HCT116 (cell line): Measurements from ENCODE around the gene HAT1. TPM values are rescaled to one million over a fixed set of nuclear protein-coding genes. Genes with fewer than 3 reads are reported as not detected.

Source experiments
- ATAC-seq: fragments of 200-7000 bp; cut with Tn5 transposase; 2 replicates; pipeline ENCODE4 v1.9.1; 2020; ENCODE audit warnings: mild to moderate bottlenecking, moderate library complexity
- BruUV-seq: library from RNA; stranded (reverse); fragments of 400-500 nt; replicated peaks from 2 replicates; lab custom pipeline; 2021; lab: Mats Ljungman, UMichigan
- CTCF ChIA-PET: fragments of 300-600 bp; sonication (Branson Sonifier 250); formaldehyde crosslinking; loops from one replicate; lab custom pipeline; 2021; ENCODE audit warnings: antibody characterized with exemption; lab: Charles Lee
- POLR2A ChIA-PET: fragments of 300-600, 350-600 bp; sonication (Branson Sonifier 250); formaldehyde crosslinking; loops from one replicate; lab custom pipeline; 2021; ENCODE audit warnings: antibody characterized with exemption; lab: Charles Lee
- RAD21 ChIA-PET, 2 experiments: fragments of 300-600 bp; sonication (Branson Sonifier 250); formaldehyde crosslinking; loops; one replicate each; lab custom pipeline; 2023; ENCODE audit warnings: low total read pairs in 2 of 2; ENCODE audit not compliant: uncharacterized antibody in 2 of 2, unreplicated experiment in 2 of 2, low non-redundant PET in 1 of 2; lab: Charles Lee
- DNase-seq: peaks from one replicate; pipeline ENCODE4 v3.0.0-alpha.2; 2010; ENCODE audit warnings: low read depth, low spot score
- H2AFZ ChIP-seq: fragments of 200-600 bp; shearing (Covaris generic), sonication (generic); 2 replicates; pipeline ENCODE4 v1.6.1; 2017; ENCODE audit warnings: low read depth, mixed run types, mixed read lengths, antibody characterized with exemption, low read length; ENCODE audit not compliant: poor library complexity, severe bottlenecking
- H3K27ac ChIP-seq: 2 replicates; pipeline ENCODE4 v1.5.1; 2012; ENCODE audit warnings: low read depth, low read length
- H3K27me3 ChIP-seq: fragments of 200-600 bp; sonication (generic); 2 replicates; pipeline ENCODE4 v1.6.1; 2016; ENCODE audit warnings: mixed run types, low read length, mixed read lengths; ENCODE audit not compliant: insufficient read depth
- H3K36me3 ChIP-seq, 2 experiments: fragments of 200-500 bp in 1 of 2; fragments of 200-600 bp in 1 of 2; sonication (Bioruptor generic) in 1 of 2; sonication (generic) in 1 of 2; 2 replicates each; pipeline versions ENCODE4 v1.5.1 to v1.6.1; 2014 to 2016; ENCODE audit warnings: low read length in 2 of 2, inconsistent platforms in 1 of 2, mixed read lengths in 1 of 2, mixed run types in 1 of 2; ENCODE audit not compliant: insufficient read depth in 2 of 2, control insufficient read depth in 1 of 2
- H3K4me1 ChIP-seq, 2 experiments: fragments of 200-600 bp in 1 of 2; sonication (generic) in 1 of 2; 2 replicates each; pipeline versions ENCODE4 v1.5.1 to v1.6.1; 2012 to 2017; ENCODE audit warnings: low read length in 2 of 2, inconsistent platforms in 1 of 2, mild to moderate bottlenecking in 1 of 2, mixed read lengths in 1 of 2, mixed run types in 1 of 2, moderate library complexity in 1 of 2; ENCODE audit not compliant: insufficient read depth in 2 of 2, control insufficient read depth in 1 of 2
- H3K4me2 ChIP-seq: fragments of 200-600 bp; sonication (generic); 2 replicates; pipeline ENCODE4 v1.6.1; 2017; ENCODE audit warnings: mixed run types, low read length, mixed read lengths
- H3K4me3 ChIP-seq, 2 experiments: fragments of 200-600 bp in 1 of 2; sonication (generic) in 1 of 2; replicated peaks in 1 of 2; 2 replicates each; pipeline ENCODE4 v1.5.1; 2011 to 2016; ENCODE audit warnings: low read length in 2 of 2, control low read depth in 1 of 2, low read depth in 1 of 2, mild to moderate bottlenecking in 1 of 2, mixed read lengths in 1 of 2, mixed run types in 1 of 2
- H3K79me2 ChIP-seq: fragments of 200-600 bp; sonication (generic); 2 replicates; pipeline ENCODE4 v1.6.1; 2017; ENCODE audit warnings: mild to moderate bottlenecking, mixed run types, low read length, moderate library complexity, mixed read lengths; ENCODE audit not compliant: insufficient read depth
- H3K9ac ChIP-seq: fragments of 200-600 bp; sonication (generic); 2 replicates; pipeline ENCODE4 v1.6.1; 2016; ENCODE audit warnings: low read length, mixed read lengths
- H3K9me2 ChIP-seq: fragments of 200-600 bp; sonication (generic), shearing (Covaris generic); 2 replicates; pipeline ENCODE4 v1.6.1; 2017; ENCODE audit warnings: mixed run types, mild to moderate bottlenecking, moderate library complexity; ENCODE audit not compliant: insufficient read depth
- H3K9me3 ChIP-seq, 2 experiments: fragments of 200-500 bp in 1 of 2; fragments of 200-600 bp in 1 of 2; sonication (Bioruptor generic) in 1 of 2; sonication (generic) in 1 of 2; 2 replicates each; pipeline ENCODE4 v1.6.1; 2014 to 2017; ENCODE audit warnings: low read length in 2 of 2, mixed read lengths in 2 of 2, inconsistent platforms in 1 of 2, low read depth in 1 of 2, mild to moderate bottlenecking in 1 of 2, mixed run types in 1 of 2, moderate library complexity in 1 of 2; ENCODE audit not compliant: control insufficient read depth in 1 of 2, insufficient read depth in 1 of 2
- H4K20me1 ChIP-seq: fragments of 200-600 bp; sonication (generic), shearing (Covaris generic); 2 replicates; pipeline ENCODE4 v1.6.1; 2017; ENCODE audit warnings: mixed run types, mild to moderate bottlenecking, moderate library complexity; ENCODE audit not compliant: insufficient read depth
- ATF3 ChIP-seq: IDR thresholded peaks from 2 replicates; pipeline ENCODE4 v1.6.1; 2012
- CBX3 ChIP-seq: IDR thresholded peaks from 2 replicates; pipeline ENCODE4 v1.6.1; 2012; ENCODE audit warnings: low read depth
- CEBPB ChIP-seq: IDR thresholded peaks from 2 replicates; pipeline ENCODE4 v1.6.1; 2012; ENCODE audit warnings: low read depth
- CTCF ChIP-seq, 3 experiments: fragments of 200-600 bp in 1 of 3; sonication (generic) in 1 of 3; IDR thresholded peaks in 2 of 3; conservative IDR thresholded peaks in 1 of 3; 2 replicates each; pipeline ENCODE4 v1.5.1; 2012 to 2017; ENCODE audit warnings: low read depth in 2 of 3, low read length in 2 of 3, antibody characterized with exemption in 1 of 3, borderline replicate concordance in 1 of 3, control low read depth in 1 of 3, mild to moderate bottlenecking in 1 of 3, mixed read lengths in 1 of 3, mixed run types in 1 of 3, moderate library complexity in 1 of 3; ENCODE audit not compliant: insufficient read depth in 1 of 3
- EGR1 ChIP-seq: IDR thresholded peaks from 2 replicates; pipeline ENCODE4 v1.6.1; 2012; ENCODE audit warnings: low read depth
- ELF1 ChIP-seq: IDR thresholded peaks from 2 replicates; pipeline ENCODE4 v1.6.1; 2012; ENCODE audit warnings: low read depth, borderline replicate concordance
- EZH2 ChIP-seq: fragments of 200-600 bp; sonication (generic); IDR thresholded peaks from 2 replicates; pipeline ENCODE4 v1.6.1; 2017; ENCODE audit warnings: antibody characterized with exemption, mixed run types
- EZH2phosphoT487 ChIP-seq: fragments of 200-600 bp; IDR thresholded peaks from 2 replicates; pipeline ENCODE4 v1.6.1; 2018; ENCODE audit warnings: antibody characterized with exemption, borderline replicate concordance
- FOSL1 ChIP-seq: IDR thresholded peaks from 2 replicates; pipeline ENCODE4 v1.6.1; 2012; ENCODE audit warnings: low read depth
- MAX ChIP-seq: IDR thresholded peaks from 2 replicates; pipeline ENCODE4 v1.6.1; 2012
- POLR2A ChIP-seq: IDR thresholded peaks from 2 replicates; pipeline ENCODE4 v1.7.0; 2011; ENCODE audit warnings: borderline replicate concordance; ENCODE audit not compliant: insufficient read depth, insufficient read length; ENCODE audit errors: extremely low read depth
- REST ChIP-seq: IDR thresholded peaks from 2 replicates; pipeline ENCODE4 v1.6.1; 2012; ENCODE audit warnings: low read depth
- SIN3A ChIP-seq: IDR thresholded peaks from 2 replicates; pipeline ENCODE4 v1.6.1; 2012; ENCODE audit warnings: low read depth
- SP1 ChIP-seq: IDR thresholded peaks from 2 replicates; pipeline ENCODE4 v1.6.1; 2012; ENCODE audit warnings: low read depth
- SRF ChIP-seq: IDR thresholded peaks from 2 replicates; pipeline ENCODE4 v1.6.1; 2012; ENCODE audit warnings: low read depth
- TCF7L2 ChIP-seq: IDR thresholded peaks from 2 replicates; pipeline ENCODE4 v1.7.0; 2011; ENCODE audit warnings: borderline replicate concordance, inconsistent platforms; ENCODE audit not compliant: insufficient read depth, insufficient read length; ENCODE audit errors: extremely low read depth
- YY1 ChIP-seq: IDR thresholded peaks from 2 replicates; pipeline ENCODE4 v1.6.1; 2011; ENCODE audit warnings: low read length, low read depth, moderate library complexity, mild to moderate bottlenecking; ENCODE audit not compliant: insufficient replicate concordance; ENCODE audit errors: extremely low read depth
- ZFX ChIP-seq: fragments of 450-650 bp; IDR thresholded peaks from 2 replicates; pipeline ENCODE4 v1.6.1; 2017
- ZNF274 ChIP-seq: fragments of 200-500 bp; sonication (Bioruptor generic); IDR thresholded peaks from 2 replicates; pipeline ENCODE4 v1.6.1; 2014; ENCODE audit warnings: mild to moderate bottlenecking, low read depth, low read length, inconsistent platforms
- intact Hi-C: fragments of 100-400 bp; cut with micrococcal nuclease; formaldehyde crosslinking; loops from 2 replicates; pipeline ENCODE4 v1.10.0; 2022
- total RNA-seq: library from RNA; stranded (reverse); gene quantifications from one replicate; pipeline ENCODE4 v1.2.1, GENCODE V29; 2021; ENCODE audit not compliant: unreplicated experiment

HAT1 gene
- total RNA-seq, 1 experiment from 2014 or later, result 72.6 TPM

GRCh38 chr2:171956135-171956825 lies 34.0 kb downstream of the HAT1 start:
- DNase-seq, result no peak
- no peaks in the 10 kb centered on the region for H3K36me3 ChIP-seq
- no peaks in the 10 kb centered on the region for H3K9me2 ChIP-seq
- ChIA-PET POLR2A (no interaction called here), CTCF (interaction anchor here (1.0 kb wide), 1 partner anchor 147 kb away, joined by 4 read pairs; the partner anchor contains the start of gene DLX2), RAD21 (no interaction called here)
- no peak overlapping the region for H2AFZ ChIP-seq
- peaks cover 28% of the 10 kb centered on the region for H3K79me2 ChIP-seq
- intact Hi-C loops, result no loop called here
- no peak overlapping the region for H3K9ac ChIP-seq
- H3K9me3 ChIP-seq, result no peaks in the 10 kb centered on the region
- no peaks in the 10 kb centered on the region for H4K20me1 ChIP-seq
- H3K27me3 ChIP-seq, result no peaks in the 10 kb centered on the region
- no TSS peak for BruUV-seq
- no peak overlapping the region for H3K4me3 ChIP-seq
- TF ChIP-seq FOSL1, result no peak
- no peak for TF ChIP-seq MAX
- no peak for TF ChIP-seq EZH2phosphoT487
- TF ChIP-seq SRF, result no peak
- TF ChIP-seq SP1, result no peak
- TF ChIP-seq ZNF274, result no peak
- TF ChIP-seq YY1, result no peak
- no peak for TF ChIP-seq SIN3A
- no peak for TF ChIP-seq CBX3
- TF ChIP-seq ZFX, result no peak
- TF ChIP-seq EGR1, result no peak
- no peak for TF ChIP-seq CEBPB
- TF ChIP-seq ELF1, result no peak
- no peak for TF ChIP-seq EZH2
- TF ChIP-seq POLR2A, result no peak
- TF ChIP-seq CTCF (IDR thresholded peaks at IDR 0.05 in 2 of 3, conservative IDR thresholded peaks at IDR 0.05 in 1 of 3; ENCODE audit: borderline replicate concordance in 1 of 3, insufficient read depth in 1 of 3, low read depth in 2 of 3, low read length in 2 of 3), result no peak
- no peak for TF ChIP-seq REST
- no peak for TF ChIP-seq ATF3
- TF ChIP-seq TCF7L2, result no peak
- TF ChIP-seq, all 23 proteins: peak for 0
- no peak for ATAC-seq
- H3K4me2 ChIP-seq, result no peak overlapping the region
- H3K27ac ChIP-seq, result no peak overlapping the region
- H3K4me1 ChIP-seq, result peaks cover 6 to 15% of the 10 kb centered on the region in 2 experiments
